ENCODE data around the gene LETM1.
A peak's percentile ranks its signal among the peaks of the same experiment; 100 is the strongest.
"Not testable (repeated sequence)": the region's sequence is repeated elsewhere in the genome, so short reads cannot be mapped to it uniquely, and the experiment has no call there.

LETM1 gene

GRCh38 chr4:1854752-1855151 is 1.2 kb downstream of the LETM1 start:
- CTCF ChIA-PET, result interaction anchor here (0.6 to 2.2 kb wide), 2 partner anchors 44 to 48 kb away, joined by 5 to 16 read pairs; no protein-coding TSS in a partner anchor
- Mint-ChIP-seq H3K4me3 (peak overlapping the region; percentile 79), H3K27ac (peak overlapping the region; percentile 83), H3K36me3 (peaks cover 6% of the 10 kb centered on the region), H3K4me1 (peaks cover 53% of the 10 kb centered on the region), H3K9me3 (no peaks in the 10 kb centered on the region), H3K27me3 (no peaks in the 10 kb centered on the region)
- DNase-seq, result no peak

GRCh38 chr4:1852904-1853623 is 2.9 kb downstream of the LETM1 start:
- CTCF ChIA-PET, result interaction anchor here (2.2 kb wide), 1 partner anchor 46 kb away, joined by 16 read pairs; no protein-coding TSS in a partner anchor
- H3K27me3 Mint-ChIP-seq, result no peaks in the 10 kb centered on the region
- H3K4me3 Mint-ChIP-seq, result no peak overlapping the region

GRCh38 chr4:1851575-1852410 is 4.2 kb downstream of the LETM1 start:
- no peaks in the 10 kb centered on the region for H3K9me3 Mint-ChIP-seq
- DNase-seq, result no peak
- H3K4me1 Mint-ChIP-seq, result peaks cover 43% of the 10 kb centered on the region
- H3K36me3 Mint-ChIP-seq, result peaks cover 10% of the 10 kb centered on the region
- H3K27ac Mint-ChIP-seq, result peak overlapping the region; percentile 50
- CTCF ChIA-PET, result interaction anchor here (0.6 to 1.0 kb wide), 3 partner anchors 9 to 47 kb away, joined by 3 read pairs; no protein-coding TSS in a partner anchor
- H3K4me3 Mint-ChIP-seq, result no peak overlapping the region
- H3K27me3 Mint-ChIP-seq, result no peaks in the 10 kb centered on the region

More at GRCh38 chr4:1852904-1853623, 2.9 kb downstream of the LETM1 start:
- H3K9me3 Mint-ChIP-seq, result no peaks in the 10 kb centered on the region
- H3K36me3 Mint-ChIP-seq, result peaks cover 6% of the 10 kb centered on the region
- peaks cover 52% of the 10 kb centered on the region for H3K4me1 Mint-ChIP-seq
- no peak overlapping the region for H3K27ac Mint-ChIP-seq
- no peak for DNase-seq

GRCh38 chr4:1851160-1851559 is 4.8 kb downstream of the LETM1 start:
- no peak overlapping the region for H3K27ac Mint-ChIP-seq
- peaks cover 15% of the 10 kb centered on the region for H3K36me3 Mint-ChIP-seq
- H3K9me3 Mint-ChIP-seq, result no peaks in the 10 kb centered on the region
- no peak for DNase-seq
- no peak overlapping the region for H3K4me3 Mint-ChIP-seq
- CTCF ChIA-PET, result interaction anchor here (0.8 to 1.0 kb wide), 2 partner anchors 43 to 48 kb away, joined by 3 read pairs; no protein-coding TSS in a partner anchor
- H3K27me3 Mint-ChIP-seq, result no peaks in the 10 kb centered on the region
- H3K4me1 Mint-ChIP-seq, result peaks cover 42% of the 10 kb centered on the region

- CTCF ChIA-PET, result interaction anchor here (1.2 kb wide), 1 partner anchor 49 kb away, joined by 4 read pairs; no protein-coding TSS in a partner anchor
- Mint-ChIP-seq H3K27ac (no peak overlapping the region), H3K27me3 (no peaks in the 10 kb centered on the region), H3K36me3 (peaks cover 15% of the 10 kb centered on the region), H3K4me3 (no peak overlapping the region), H3K9me3 (no peaks in the 10 kb centered on the region), H3K4me1 (peaks cover 42% of the 10 kb centered on the region)
- DNase-seq, result no peak
These were observed 5.7 kb downstream of the LETM1 start for GRCh38 chr4:1850276-1850675.

- Mint-ChIP-seq H3K27ac (no peak overlapping the region), H3K27me3 (no peaks in the 10 kb centered on the region), H3K36me3 (peaks cover 14% of the 10 kb centered on the region), H3K4me1 (peaks cover 14% of the 10 kb centered on the region), H3K4me3 (no peak overlapping the region), H3K9me3 (no peaks in the 10 kb centered on the region)
- CTCF ChIA-PET, result no interaction called here
- no peak for DNase-seq
These were observed 9.4 kb downstream of the LETM1 start for GRCh38 chr4:1846580-1846979.

- DNase-seq, H3K4me1 Mint-ChIP-seq, H3K4me3 Mint-ChIP-seq, H3K27me3 Mint-ChIP-seq, CTCF ChIA-PET, H3K9me3 Mint-ChIP-seq, H3K27ac Mint-ChIP-seq: not testable (repeated sequence)
- H3K36me3 Mint-ChIP-seq, result peaks cover 22% of the 10 kb centered on the region
These were observed 11.3 kb downstream of the LETM1 start for GRCh38 chr4:1844618-1845017.

GRCh38 chr4:1843852-1844251 is 12.1 kb downstream of the LETM1 start:
- H3K27ac Mint-ChIP-seq, result no peak overlapping the region
- DNase-seq, result no peak
- H3K27me3 Mint-ChIP-seq, result no peaks in the 10 kb centered on the region
- peaks cover 27% of the 10 kb centered on the region for H3K36me3 Mint-ChIP-seq
- H3K4me1 Mint-ChIP-seq, result peaks cover 8% of the 10 kb centered on the region
- H3K4me3 Mint-ChIP-seq, result no peak overlapping the region
- CTCF ChIA-PET, result no interaction called here
- H3K9me3 Mint-ChIP-seq, result no peaks in the 10 kb centered on the region

- H3K27me3 Mint-ChIP-seq, result no peaks in the 10 kb centered on the region
- H3K4me3 Mint-ChIP-seq, result no peak overlapping the region
- H3K36me3 Mint-ChIP-seq, result peaks cover 29% of the 10 kb centered on the region
- peak overlapping the region; percentile 76 for H3K27ac Mint-ChIP-seq
- H3K9me3 Mint-ChIP-seq, result no peaks in the 10 kb centered on the region
- CTCF ChIA-PET, result no interaction called here
- peaks cover 8% of the 10 kb centered on the region for H3K4me1 Mint-ChIP-seq
- DNase-seq, result no peak
These were observed 12.9 kb downstream of the LETM1 start for GRCh38 chr4:1842993-1843448.

- no peak for DNase-seq
- peaks cover 29% of the 10 kb centered on the region for H3K36me3 Mint-ChIP-seq
- no peak overlapping the region for H3K27ac Mint-ChIP-seq
- H3K4me1 Mint-ChIP-seq, result peaks cover 8% of the 10 kb centered on the region
- H3K9me3 Mint-ChIP-seq, result no peaks in the 10 kb centered on the region
- H3K4me3 Mint-ChIP-seq, result no peak overlapping the region
- CTCF ChIA-PET, result no interaction called here
- no peaks in the 10 kb centered on the region for H3K27me3 Mint-ChIP-seq
These were observed 13.5 kb downstream of the LETM1 start for GRCh38 chr4:1842339-1842895.

GRCh38 chr4:1841887-1842210 is 14.1 kb downstream of the LETM1 start:
- Mint-ChIP-seq H3K27me3 (no peaks in the 10 kb centered on the region), H3K9me3 (no peaks in the 10 kb centered on the region), H3K27ac (no peak overlapping the region), H3K4me1 (peaks cover 8% of the 10 kb centered on the region), H3K36me3 (peaks cover 25% of the 10 kb centered on the region), H3K4me3 (no peak overlapping the region)
- CTCF ChIA-PET, result no interaction called here
- no peak for DNase-seq

GRCh38 chr4:1841201-1841886 is 14.6 kb downstream of the LETM1 start:
- Mint-ChIP-seq H3K27me3 (no peaks in the 10 kb centered on the region), H3K36me3 (peaks cover 21% of the 10 kb centered on the region), H3K4me3 (no peak overlapping the region), H3K27ac (no peak overlapping the region), H3K9me3 (no peaks in the 10 kb centered on the region), H3K4me1 (peaks cover 8% of the 10 kb centered on the region)
- DNase-seq, result no peak
- CTCF ChIA-PET, result no interaction called here

GRCh38 chr4:1839282-1839681 is 16.7 kb downstream of the LETM1 start:
- Mint-ChIP-seq H3K4me1 (peaks cover 8% of the 10 kb centered on the region), H3K36me3 (peaks cover 30% of the 10 kb centered on the region), H3K4me3 (no peak overlapping the region), H3K27ac (no peak overlapping the region), H3K9me3 (no peaks in the 10 kb centered on the region), H3K27me3 (no peaks in the 10 kb centered on the region)
- CTCF ChIA-PET, result no interaction called here
- no peak for DNase-seq

GRCh38 chr4:1837069-1837468 is 18.9 kb downstream of the LETM1 start:
- H3K4me3 Mint-ChIP-seq, result no peak overlapping the region
- peaks cover 5% of the 10 kb centered on the region for H3K4me1 Mint-ChIP-seq
- H3K36me3 Mint-ChIP-seq, result peaks cover 33% of the 10 kb centered on the region
- H3K27ac Mint-ChIP-seq, result no peak overlapping the region
- H3K27me3 Mint-ChIP-seq, result no peaks in the 10 kb centered on the region
- DNase-seq, result no peak
- CTCF ChIA-PET, result no interaction called here
- no peaks in the 10 kb centered on the region for H3K9me3 Mint-ChIP-seq
